NT2/D1 (cell line): Measurements from ENCODE around the gene RAB28.

Experiments used
- SUZ12 ChIP-seq: IDR thresholded peaks from 2 replicates; pipeline ENCODE4 v1.6.1; 2011; ENCODE audit not compliant: insufficient read length, insufficient read depth; ENCODE audit errors: extremely low read depth
- YY1 ChIP-seq: IDR thresholded peaks from 2 replicates; pipeline ENCODE4 v1.6.1; 2011; ENCODE audit not compliant: insufficient read length, insufficient read depth
- ZNF274 ChIP-seq: IDR thresholded peaks from 2 replicates; pipeline ENCODE4 v1.6.1; 2011; ENCODE audit warnings: mild to moderate bottlenecking, low read depth, low read length

GRCh38 chr4:13530823-13531624 lies 46.9 kb upstream of the RAB28 start:
- TF ChIP-seq SUZ12: no peak
- TF ChIP-seq ZNF274: no peak
- no peak for TF ChIP-seq YY1
